RWPE2 (cell line): Measurements from ENCODE around the gene EEF2KMT.
A peak's percentile ranks its signal among the peaks of the same experiment; 100 is the strongest.
"Not testable (repeated sequence)": the region's sequence is repeated elsewhere in the genome, so short reads cannot be mapped to it uniquely, and the experiment has no call there.

Source experiments
- ATAC-seq: fragments of 200-7000 bp; cut with Tn5 transposase; 3 replicates; pipeline ENCODE4 v1.9.1; 2021; ENCODE audit warnings: low read depth
- DNase-seq: peaks from one replicate; pipeline ENCODE4 v3.0.0-alpha.2; 2020; ENCODE audit warnings: low spot score
- H3K27ac ChIP-seq: fragments of 450-650 bp; 2 replicates; pipeline ENCODE4 v1.5.1; 2017; ENCODE audit warnings: mild to moderate bottlenecking; ENCODE audit not compliant: poor library complexity, severe bottlenecking
- H3K27me3 ChIP-seq: fragments of 250-450 bp; sonication (Bioruptor Pico); 2 replicates; pipeline ENCODE4 v1.5.1; 2021; ENCODE audit warnings: mild to moderate bottlenecking, moderate library complexity; ENCODE audit not compliant: insufficient read depth, poor library complexity, severe bottlenecking
- H3K36me3 ChIP-seq: fragments of 250-450 bp; sonication (Bioruptor Pico); 2 replicates; pipeline ENCODE4 v1.5.1; 2020; ENCODE audit warnings: low read depth, mild to moderate bottlenecking, moderate library complexity
- H3K4me1 ChIP-seq: fragments of 250-450 bp; sonication (Bioruptor Pico); 2 replicates; pipeline ENCODE4 v1.5.1; 2021; ENCODE audit warnings: mild to moderate bottlenecking, moderate library complexity; ENCODE audit not compliant: insufficient read depth, poor library complexity, severe bottlenecking
- H3K4me3 ChIP-seq: fragments of 250-450 bp; sonication (Bioruptor Pico); 2 replicates; pipeline ENCODE4 v1.5.1; 2021; ENCODE audit warnings: mild to moderate bottlenecking, moderate library complexity; ENCODE audit not compliant: severe bottlenecking
- H3K9me3 ChIP-seq: fragments of 250-450 bp; sonication (Bioruptor Pico); 2 replicates; pipeline ENCODE4 v1.5.1; 2021; ENCODE audit warnings: mild to moderate bottlenecking, moderate library complexity; ENCODE audit not compliant: severe bottlenecking
- TF ChIP-seq, protein P1 (sequence below): fragments of 450-650 bp; IDR thresholded peaks from one replicate; pipeline ENCODE4 v1.5.1; 2017; ENCODE audit warnings: mild to moderate bottlenecking, moderate library complexity; ENCODE audit not compliant: poor library complexity, severe bottlenecking

EEF2KMT gene

DNA sequence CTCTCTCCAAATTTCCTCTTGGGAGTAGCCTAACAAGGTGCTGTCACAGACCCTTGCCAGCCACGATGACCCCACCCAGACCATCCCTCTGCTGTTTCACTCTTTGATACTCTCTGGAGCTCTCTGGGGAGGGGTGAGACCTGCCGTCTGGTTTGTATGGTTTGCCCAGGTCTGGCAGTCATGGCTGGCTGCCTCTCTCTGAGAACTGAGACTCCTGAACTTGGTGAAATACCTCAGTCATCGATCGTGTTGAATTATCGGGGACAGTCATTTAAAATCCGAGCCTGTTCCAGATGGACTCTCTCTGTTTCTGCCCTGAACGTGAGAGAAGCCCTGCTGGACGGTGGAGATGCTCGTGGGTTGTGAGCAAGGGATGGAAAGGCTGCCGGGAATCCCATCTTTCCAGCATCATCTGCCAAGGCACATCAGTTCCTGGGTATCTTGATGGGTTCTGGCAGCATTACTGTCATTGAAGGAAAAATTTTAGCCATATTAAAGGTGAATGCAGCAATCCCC, 19.2 kb upstream of the EEF2KMT start:
- H3K27ac ChIP-seq, H3K4me1 ChIP-seq, ATAC-seq, H3K4me3 ChIP-seq, H3K9me3 ChIP-seq, DNase-seq, H3K36me3 ChIP-seq: not testable (repeated sequence)
- peaks cover 10% of the 10 kb centered on the region for H3K27me3 ChIP-seq

- H3K9me3 ChIP-seq, ATAC-seq, H3K36me3 ChIP-seq, H3K27ac ChIP-seq, H3K4me1 ChIP-seq, DNase-seq, H3K4me3 ChIP-seq, H3K27me3 ChIP-seq: not testable (repeated sequence)
Measured at GRCh38 chr16:5110933-5111332, 13.3 kb upstream of the EEF2KMT start.

DNA sequence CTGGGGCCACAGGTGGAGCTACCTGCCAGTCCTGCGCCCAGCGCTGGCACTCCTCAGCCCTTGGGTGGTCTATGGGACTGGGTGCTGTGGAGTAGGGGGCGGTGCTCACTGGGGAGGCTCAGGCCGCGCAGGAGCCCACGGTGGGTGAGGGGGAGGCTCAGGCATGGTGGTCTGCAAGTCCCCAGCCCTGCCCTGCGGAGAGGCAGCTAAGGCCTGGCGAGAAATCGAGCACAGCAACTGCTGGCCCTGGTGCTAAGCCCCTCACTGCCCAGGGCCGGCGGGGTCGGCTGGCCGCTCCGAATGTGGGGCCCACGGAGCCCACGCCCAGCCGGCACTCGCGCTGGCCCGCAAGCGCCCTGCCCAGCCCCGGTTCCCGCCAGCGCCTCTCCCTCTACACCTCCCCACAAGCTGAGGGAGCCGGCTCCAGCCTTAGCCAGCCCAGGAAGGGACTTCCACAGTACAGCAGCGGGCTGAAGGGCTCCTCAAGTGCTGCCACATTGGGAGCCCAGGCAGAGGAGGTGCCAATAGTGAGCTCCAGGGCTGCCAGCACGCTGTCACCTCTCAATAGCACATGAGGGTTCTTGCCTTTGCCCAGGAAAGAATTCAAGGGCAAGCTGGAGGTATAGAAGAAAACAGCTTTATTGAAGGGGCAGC, 11.0 kb upstream of the EEF2KMT start:
- Histone ChIP-seq H3K27me3 (no peaks in the 10 kb centered on the region), H3K36me3 (no peaks in the 10 kb centered on the region), H3K27ac (no peak overlapping the region), H3K4me1 (no peaks in the 10 kb centered on the region), H3K4me3 (no peak overlapping the region), H3K9me3 (no peaks in the 10 kb centered on the region)
- no peak for DNase-seq
- TF ChIP-seq, protein P1, sequence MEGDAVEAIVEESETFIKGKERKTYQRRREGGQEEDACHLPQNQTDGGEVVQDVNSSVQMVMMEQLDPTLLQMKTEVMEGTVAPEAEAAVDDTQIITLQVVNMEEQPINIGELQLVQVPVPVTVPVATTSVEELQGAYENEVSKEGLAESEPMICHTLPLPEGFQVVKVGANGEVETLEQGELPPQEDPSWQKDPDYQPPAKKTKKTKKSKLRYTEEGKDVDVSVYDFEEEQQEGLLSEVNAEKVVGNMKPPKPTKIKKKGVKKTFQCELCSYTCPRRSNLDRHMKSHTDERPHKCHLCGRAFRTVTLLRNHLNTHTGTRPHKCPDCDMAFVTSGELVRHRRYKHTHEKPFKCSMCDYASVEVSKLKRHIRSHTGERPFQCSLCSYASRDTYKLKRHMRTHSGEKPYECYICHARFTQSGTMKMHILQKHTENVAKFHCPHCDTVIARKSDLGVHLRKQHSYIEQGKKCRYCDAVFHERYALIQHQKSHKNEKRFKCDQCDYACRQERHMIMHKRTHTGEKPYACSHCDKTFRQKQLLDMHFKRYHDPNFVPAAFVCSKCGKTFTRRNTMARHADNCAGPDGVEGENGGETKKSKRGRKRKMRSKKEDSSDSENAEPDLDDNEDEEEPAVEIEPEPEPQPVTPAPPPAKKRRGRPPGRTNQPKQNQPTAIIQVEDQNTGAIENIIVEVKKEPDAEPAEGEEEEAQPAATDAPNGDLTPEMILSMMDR = no peak
- ATAC-seq = no peak

- H3K36me3 ChIP-seq, H3K9me3 ChIP-seq, H3K4me3 ChIP-seq, H3K4me1 ChIP-seq, H3K27me3 ChIP-seq, ATAC-seq, H3K27ac ChIP-seq, DNase-seq: not testable (repeated sequence)
Measured at GRCh38 chr16:5105039-5105438, 7.4 kb upstream of the EEF2KMT start.

GRCh38 chr16:5103296-5104032, 5.9 kb upstream of the EEF2KMT start:
- H3K27ac ChIP-seq, H3K9me3 ChIP-seq, H3K4me3 ChIP-seq, H3K36me3 ChIP-seq, H3K4me1 ChIP-seq, H3K27me3 ChIP-seq, DNase-seq, ATAC-seq: not testable (repeated sequence)

DNA sequence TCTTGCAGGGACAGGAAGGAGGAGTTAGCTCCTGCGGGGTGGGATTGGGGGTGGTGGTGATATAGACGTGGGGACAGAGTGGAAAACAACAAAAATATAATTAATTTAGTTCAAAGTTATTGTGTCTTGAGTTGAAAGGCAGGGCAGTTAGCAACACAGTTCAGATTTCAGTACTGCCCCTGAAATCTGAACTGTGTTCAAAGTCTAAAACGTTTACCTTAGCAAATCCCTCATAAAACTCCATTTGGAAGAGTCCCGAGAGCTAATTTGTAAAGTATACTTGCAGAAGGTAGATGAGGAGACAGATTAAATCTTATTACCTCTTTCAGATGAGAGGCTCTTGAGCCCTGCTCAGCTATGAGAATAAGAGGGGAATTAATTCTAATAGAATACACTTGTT, 1.6 kb upstream of the EEF2KMT start:
- not testable (repeated sequence) for H3K36me3 ChIP-seq, H3K27me3 ChIP-seq, H3K4me1 ChIP-seq, DNase-seq, H3K27ac ChIP-seq, H3K9me3 ChIP-seq, ATAC-seq, H3K4me3 ChIP-seq

DNA sequence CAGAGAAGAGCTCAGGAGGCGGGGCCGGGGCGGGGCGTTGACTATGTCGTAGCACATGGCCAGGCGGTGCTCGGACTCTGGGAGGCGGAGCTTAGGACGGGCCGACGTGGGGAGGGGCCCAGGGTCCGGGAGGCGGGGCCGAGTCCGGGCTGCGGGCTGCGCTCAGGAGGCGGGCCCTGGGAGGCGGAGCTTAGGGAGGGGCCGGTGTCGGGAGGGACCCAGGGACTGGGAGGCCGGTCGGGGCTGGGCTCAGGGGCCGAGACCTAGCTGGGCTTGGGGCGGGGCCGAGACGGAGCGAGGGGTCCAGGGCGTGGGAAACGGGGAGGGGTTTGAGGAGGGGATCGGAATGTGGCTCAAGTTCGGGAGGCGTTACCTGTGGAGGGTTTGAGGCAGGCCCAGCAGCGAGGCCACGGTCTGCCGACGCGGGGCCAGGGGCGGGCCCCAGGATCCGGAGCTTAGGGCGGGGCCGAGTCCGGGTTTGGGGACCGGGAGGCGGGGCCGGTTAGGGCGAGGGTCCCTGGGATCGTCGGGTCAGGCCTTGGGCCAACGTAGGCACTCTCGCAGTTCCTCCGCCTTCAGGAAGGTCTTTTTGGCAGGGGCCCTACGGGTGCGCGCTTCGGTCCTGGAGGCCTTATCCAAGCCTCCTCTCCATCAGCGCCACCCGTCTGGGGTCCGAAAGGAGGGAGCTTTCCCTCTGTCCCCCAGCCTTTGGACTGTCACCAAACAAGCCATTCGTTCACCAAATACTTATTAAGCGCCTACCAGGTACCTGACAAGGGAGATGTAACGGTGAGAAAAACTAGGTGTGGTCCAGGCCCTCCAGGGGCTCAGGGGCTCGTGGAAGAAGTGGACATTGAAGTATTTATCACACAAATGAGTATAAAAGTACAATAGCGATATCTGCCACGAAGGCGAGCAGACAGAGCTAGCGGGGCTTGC, 895 bp upstream of the EEF2KMT start:
- H3K4me3 ChIP-seq = peak overlapping the region; percentile 73
- not testable (repeated sequence) for H3K36me3 ChIP-seq, H3K9me3 ChIP-seq, DNase-seq, H3K4me1 ChIP-seq, H3K27me3 ChIP-seq
- ATAC-seq = 0 out of 3 replicates have a peak, but pooled peaks have one; percentile 35
- peak overlapping the region; percentile 29 for H3K27ac ChIP-seq

- H3K27ac ChIP-seq = peak overlapping the region; percentile 25
- not testable (repeated sequence) for DNase-seq
Measured at GRCh38 chr16:5097061-5097469, 530 bp downstream of the EEF2KMT start.

GRCh38 chr16:5096437-5097060, 1.0 kb downstream of the EEF2KMT start:
- not testable (repeated sequence) for H3K9me3 ChIP-seq, ATAC-seq, DNase-seq, H3K27me3 ChIP-seq, H3K36me3 ChIP-seq, H3K27ac ChIP-seq, H3K4me1 ChIP-seq
- peak overlapping the region; percentile 73 for H3K4me3 ChIP-seq

More at GRCh38 chr16:5097061-5097469, 530 bp downstream of the EEF2KMT start:
- H3K36me3 ChIP-seq, H3K4me1 ChIP-seq, ATAC-seq, H3K9me3 ChIP-seq, H3K27me3 ChIP-seq: not testable (repeated sequence)
- peak overlapping the region; percentile 73 for H3K4me3 ChIP-seq
